HG02973 (cell line): ENCODE results near the gene C1QTNF12.

ENCODE experiments used
- ATAC-seq: cut with Tn5 transposase; IDR thresholded peaks from one replicate; pipeline ENCODE4 v1.9.1; 2021; ENCODE audit warnings: moderate library complexity; ENCODE audit not compliant: unreplicated experiment

The C1QTNF12 gene

DNA sequence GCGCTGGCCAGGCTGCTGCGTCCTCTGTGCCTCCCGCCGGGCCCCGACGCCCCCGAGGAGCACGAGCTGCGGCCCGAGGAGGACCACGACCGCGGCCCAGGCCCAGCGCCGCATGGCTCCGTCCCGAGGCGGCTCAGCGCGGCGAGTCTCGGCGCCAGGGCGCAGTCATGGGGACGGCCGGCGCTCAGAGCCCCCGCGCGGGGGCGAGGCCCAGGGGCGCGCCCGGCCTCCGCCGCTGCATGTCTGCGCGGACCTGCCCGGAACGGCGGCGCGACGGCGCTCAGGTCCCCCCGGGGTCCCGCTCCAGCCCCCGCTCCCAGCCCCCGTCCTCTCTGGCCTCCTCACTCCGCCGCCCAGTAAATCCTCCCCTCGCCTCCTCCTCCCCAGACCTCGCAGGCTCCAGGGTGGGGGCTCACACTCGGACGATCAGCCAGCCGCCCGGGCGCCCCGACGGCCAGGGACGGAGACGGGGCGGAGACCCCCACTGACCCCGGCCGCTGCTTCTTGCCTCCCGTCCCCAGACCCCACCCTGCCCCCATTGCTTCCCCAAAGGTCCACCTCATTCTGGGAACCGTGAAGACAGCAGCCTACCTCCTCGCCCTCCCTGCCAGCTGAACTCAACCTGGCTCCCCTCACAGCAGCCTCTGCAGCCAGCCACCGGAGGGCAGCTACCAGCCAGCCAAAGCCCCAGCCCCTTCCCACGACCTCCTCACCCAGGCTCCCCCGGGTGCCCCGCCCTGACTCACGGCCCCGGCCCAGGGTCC is at the start of gene C1QTNF12:
TSS of gene C1QTNF12 (minus strand) at position 146 of the 764 bp plus-strand sequence. CDS start at position 114, 32 bp downstream.
- no peak for ATAC-seq

DNA sequence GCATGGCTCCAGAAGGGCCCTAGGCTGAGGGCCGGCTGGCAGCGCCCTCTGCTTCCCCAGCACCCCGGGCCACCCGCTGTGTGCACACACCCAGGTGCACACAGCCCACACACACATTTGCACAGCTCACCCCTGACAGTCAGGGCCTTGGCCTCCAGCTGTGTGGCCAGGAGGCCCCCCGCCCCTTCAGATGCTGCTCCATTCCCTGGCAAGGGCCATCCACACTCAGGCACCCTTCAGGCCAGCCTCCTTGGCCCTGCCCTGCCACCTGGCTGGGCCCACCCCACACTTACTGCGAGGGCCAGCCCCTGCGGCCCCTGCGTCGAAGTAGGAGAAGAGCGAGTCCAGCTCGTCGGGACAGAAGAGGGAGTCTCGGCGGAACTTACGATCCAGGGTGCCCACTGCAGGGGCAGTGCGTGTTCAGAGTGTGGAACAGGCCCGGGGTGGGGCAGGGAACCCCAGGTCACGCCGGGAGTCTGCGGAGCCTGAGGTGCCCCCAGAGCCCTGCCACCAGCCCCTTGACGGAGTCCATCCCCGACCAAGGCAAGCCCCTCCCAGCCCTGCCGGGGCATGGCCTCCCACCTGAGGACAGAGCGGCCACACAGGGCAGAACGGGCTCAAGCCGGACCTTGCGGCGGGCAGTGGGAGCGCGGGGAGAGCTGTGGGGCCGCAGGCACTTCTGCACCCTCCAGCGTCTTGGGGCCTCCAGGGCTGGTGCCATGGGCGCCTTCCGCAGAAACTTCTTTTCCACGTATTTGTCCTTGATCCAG is 48.8 kb upstream of the C1QTNF12 start:
- no peak for ATAC-seq

GRCh38 chr1:1294250-1294890 is 47.8 kb upstream of the C1QTNF12 start:
- ATAC-seq: no peak

GRCh38 chr1:1293263-1294249 is 47.0 kb upstream of the C1QTNF12 start:
- no peak for ATAC-seq

GRCh38 chr1:1292851-1293250 is 46.3 kb upstream of the C1QTNF12 start:
- no peak for ATAC-seq

DNA sequence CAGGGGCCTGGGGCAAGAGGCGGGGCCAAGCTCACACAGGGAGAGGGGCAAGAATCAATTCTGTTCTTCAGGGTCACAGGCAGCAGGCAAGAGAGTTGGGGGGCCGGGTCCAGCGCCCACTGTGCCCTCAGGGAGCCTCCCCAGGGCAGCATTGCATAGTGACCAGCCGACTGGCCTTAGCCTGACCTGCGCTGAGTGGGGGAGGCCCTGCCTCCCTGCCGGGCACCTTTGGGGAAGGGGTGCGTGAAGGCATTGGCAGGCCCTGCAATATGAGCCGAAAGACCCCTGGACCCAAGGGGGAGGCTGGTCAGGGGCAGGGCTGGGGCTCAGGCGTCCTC is 45.9 kb upstream of the C1QTNF12 start:
- no peak for ATAC-seq

- no peak for ATAC-seq
Measured at GRCh38 chr1:1291548-1292441, 45.3 kb upstream of the C1QTNF12 start.

DNA sequence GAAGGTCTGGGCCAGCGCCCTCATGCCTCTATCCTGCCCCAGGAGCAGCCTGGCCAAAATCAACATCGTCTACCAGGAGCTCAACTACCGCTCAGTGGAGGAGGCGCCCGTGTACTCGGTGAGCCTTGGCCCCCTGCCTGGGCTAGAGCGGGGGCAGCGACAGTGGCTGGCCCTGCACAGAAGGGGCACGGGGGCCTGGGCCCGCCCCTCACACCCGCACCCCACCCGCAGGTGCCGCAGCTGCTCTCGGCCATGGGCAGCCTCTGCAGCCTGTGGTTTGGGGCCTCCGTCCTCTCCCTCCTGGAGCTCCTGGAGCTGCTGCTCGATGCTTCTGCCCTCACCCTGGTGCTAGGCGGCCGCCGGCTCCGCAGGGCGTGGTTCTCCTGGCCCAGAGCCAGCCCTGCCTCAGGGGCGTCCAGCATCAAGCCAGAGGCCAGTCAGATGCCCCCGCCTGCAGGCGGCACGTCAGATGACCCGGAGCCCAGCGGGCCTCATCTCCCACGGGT is 44.6 kb upstream of the C1QTNF12 start:
- ATAC-seq: no peak

- no peak for ATAC-seq
Measured at GRCh38 chr1:1290238-1290731, 43.8 kb upstream of the C1QTNF12 start.

- ATAC-seq: no peak
Measured at GRCh38 chr1:1287288-1288110, 41.0 kb upstream of the C1QTNF12 start.

GRCh38 chr1:1286313-1287261 is 40.1 kb upstream of the C1QTNF12 start:
- ATAC-seq: no peak

- ATAC-seq: no peak
Measured at GRCh38 chr1:1285611-1286311, 39.2 kb upstream of the C1QTNF12 start.

- no peak for ATAC-seq
Measured at GRCh38 chr1:1285102-1285571, 38.6 kb upstream of the C1QTNF12 start.

GRCh38 chr1:1284221-1285101 is 37.9 kb upstream of the C1QTNF12 start:
- no peak for ATAC-seq

DNA sequence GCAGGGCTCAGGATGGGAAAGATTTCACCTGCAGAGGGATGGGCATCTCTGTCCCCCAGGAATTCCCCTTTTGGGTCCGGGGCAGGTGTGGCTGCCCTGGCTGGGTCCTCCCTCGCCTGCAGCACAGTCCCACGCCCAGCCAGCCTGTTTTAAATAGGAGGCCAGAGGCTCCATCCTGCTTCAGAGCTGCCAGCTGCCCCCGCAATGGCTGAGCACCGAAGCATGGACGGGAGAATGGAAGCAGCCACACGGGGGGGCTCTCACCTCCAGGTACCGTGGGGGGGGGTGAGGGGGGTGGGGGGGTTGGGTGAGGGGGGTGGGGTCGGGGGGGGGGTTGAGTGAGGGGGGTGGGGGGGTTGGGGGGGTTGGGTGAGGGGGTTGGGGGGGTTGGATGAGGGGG is 37.3 kb upstream of the C1QTNF12 start:
- no peak for ATAC-seq

DNA sequence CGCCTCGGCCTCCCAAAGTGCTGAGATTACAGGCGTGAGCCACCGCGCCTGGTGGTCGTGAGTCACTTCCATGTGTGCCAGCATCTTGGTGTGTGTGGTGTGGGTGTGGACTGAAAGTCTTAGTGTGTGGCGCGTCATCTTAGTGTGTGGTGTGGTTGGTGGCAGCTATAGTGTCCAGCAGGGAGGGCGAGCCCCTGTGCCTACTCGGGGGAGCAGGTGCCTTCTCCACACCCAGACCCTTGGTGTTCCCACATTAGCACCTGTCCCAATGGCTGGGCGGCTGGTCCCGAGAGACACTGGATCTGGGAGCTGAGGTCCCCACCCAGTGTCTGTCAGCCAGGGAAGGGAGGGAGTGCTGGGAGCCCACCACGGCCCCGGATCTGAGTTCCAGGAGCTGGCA is 36.5 kb upstream of the C1QTNF12 start:
- ATAC-seq: no peak
